ENCODE measurements around the gene BCO2. TPM values are rescaled to one million over a fixed set of nuclear protein-coding genes. Genes with fewer than 3 reads are reported as not detected.

BCO2 gene
- total RNA-seq, 1 experiment from 2014 or later: 2.9 TPM

GRCh38 chr11:112156153-112156955, 19.0 kb upstream of the BCO2 start:
- Histone ChIP-seq H3F3A (ENCODE audit: low read length, unreplicated experiment) (no peaks in the 10 kb centered on the region), H3K9me3 (ENCODE audit: low read length) (no peaks in the 10 kb centered on the region), H3K4me1 (ENCODE audit: insufficient read depth, low read length) (peaks cover 53% of the 10 kb centered on the region), H3K9me2 (replicated peaks; ENCODE audit: low read length) (no peaks in the 10 kb centered on the region), H3K79me2 (ENCODE audit: low read length) (peaks cover 58% of the 10 kb centered on the region), H3K4me2 (ENCODE audit: low read length) (peak overlapping the region; percentile 72), H4K20me1 (ENCODE audit: low read length) (no peaks in the 10 kb centered on the region), H3K27me3 (ENCODE audit: low read length) (no peaks in the 10 kb centered on the region), H2AFZ (ENCODE audit: low read length) (no peak overlapping the region), H3K27ac (ENCODE audit: low read length) (peak overlapping the region; percentile 88), H3K36me3 (ENCODE audit: low read depth, low read length) (peaks cover 38% of the 10 kb centered on the region), H3K9ac (ENCODE audit: low read length) (peak overlapping the region; percentile 47), H3K4me3 (ENCODE audit: low read length) (no peak overlapping the region)
- intact Hi-C loops (cut with micrococcal nuclease): loop anchor here (2.0 kb wide), 2 partner anchors 70 to 278 kb away; partner anchors contain the start of genes CFAP68, FDXACB1, SDHD and TIMM8B
- DNase-seq (no peak), ATAC-seq (no peak)
- TF ChIP-seq EZH2phosphoT487 (IDR thresholded peaks at IDR 0.05; ENCODE audit: borderline replicate concordance, low read length) (no peak), EZH2 (IDR thresholded peaks at IDR 0.05; ENCODE audit: low read length, unreplicated experiment) (no peak)
- ChIA-PET CTCF (interaction anchor here (0.5 to 0.7 kb wide), 2 partner anchors 46 to 74 kb away, joined by 4 read pairs; no protein-coding TSS in a partner anchor), POLR2A (ENCODE audit: unreplicated experiment) (interaction anchor here (0.6 kb wide), 1 partner anchor 33 kb away, joined by 5 read pairs; no protein-coding TSS in a partner anchor)
- BruUV-seq (replicated peaks): no TSS peak

DNA sequence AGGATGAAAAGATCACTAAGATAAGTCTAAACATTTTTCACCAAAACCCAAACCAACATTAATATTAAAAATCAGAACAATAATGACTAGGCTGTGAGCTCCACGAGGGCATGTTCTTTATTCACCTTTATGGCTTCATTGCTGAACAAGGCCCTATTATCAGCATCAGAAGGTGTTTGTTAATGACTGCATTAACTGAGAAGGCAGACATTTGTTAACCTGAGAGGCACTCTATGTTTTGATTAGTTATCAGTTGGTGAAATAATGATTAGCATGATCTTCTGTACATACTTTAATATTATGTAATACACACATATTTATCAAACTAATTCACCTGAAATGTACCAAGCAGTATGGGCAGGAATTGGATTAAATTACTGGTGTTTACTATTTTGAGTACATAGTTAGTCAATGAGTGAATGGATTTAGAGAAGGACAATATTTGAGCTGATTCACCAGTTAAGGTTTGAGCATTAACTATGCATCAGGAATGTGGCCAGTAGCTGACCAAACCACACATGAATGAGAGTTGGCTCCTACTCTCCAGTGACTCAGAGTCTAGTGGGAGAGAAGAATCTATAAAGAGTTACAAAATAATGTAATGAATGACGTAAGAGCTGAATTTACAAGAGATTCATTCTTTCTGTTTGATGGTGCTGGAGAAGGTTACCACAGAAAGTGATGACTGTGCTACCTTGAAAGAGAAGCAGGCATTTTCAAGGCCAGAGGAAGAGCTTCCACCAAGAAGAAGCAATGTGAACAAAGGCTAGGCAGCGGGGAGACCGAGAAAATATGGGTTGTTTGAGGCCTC, 18.2 kb upstream of the BCO2 start:
- CTCF ChIA-PET: interaction anchor here (0.5 to 0.9 kb wide), 4 partner anchors 18 to 74 kb away, joined by 3 to 6 read pairs (median 4); partner anchors contain the start of gene BCO2
- Histone ChIP-seq H3K9ac (ENCODE audit: low read length) (peak overlapping the region; percentile 71), H3F3A (ENCODE audit: low read length, unreplicated experiment) (peaks cover 2% of the 10 kb centered on the region), H3K4me2 (ENCODE audit: low read length) (peak overlapping the region; percentile 72), H4K20me1 (ENCODE audit: low read length) (no peaks in the 10 kb centered on the region), H2AFZ (ENCODE audit: low read length) (no peak overlapping the region), H3K36me3 (ENCODE audit: low read depth, low read length) (peaks cover 30% of the 10 kb centered on the region), H3K27me3 (ENCODE audit: low read length) (no peaks in the 10 kb centered on the region), H3K27ac (ENCODE audit: low read length) (peak overlapping the region; percentile 92), H3K9me2 (replicated peaks; ENCODE audit: low read length) (no peaks in the 10 kb centered on the region), H3K9me3 (ENCODE audit: low read length) (no peaks in the 10 kb centered on the region), H3K4me3 (ENCODE audit: low read length) (0 out of 2 replicates have a peak overlapping the region, but pooled peaks have one; percentile 15), H3K79me2 (ENCODE audit: low read length) (peaks cover 66% of the 10 kb centered on the region), H3K4me1 (ENCODE audit: insufficient read depth, low read length) (peaks cover 61% of the 10 kb centered on the region)
- no peak for TF ChIP-seq EZH2 (IDR thresholded peaks at IDR 0.05; ENCODE audit: low read length, unreplicated experiment)
- TF ChIP-seq EZH2phosphoT487 (IDR thresholded peaks at IDR 0.05; ENCODE audit: borderline replicate concordance, low read length): no peak
- TF ChIP-seq, protein P1, sequence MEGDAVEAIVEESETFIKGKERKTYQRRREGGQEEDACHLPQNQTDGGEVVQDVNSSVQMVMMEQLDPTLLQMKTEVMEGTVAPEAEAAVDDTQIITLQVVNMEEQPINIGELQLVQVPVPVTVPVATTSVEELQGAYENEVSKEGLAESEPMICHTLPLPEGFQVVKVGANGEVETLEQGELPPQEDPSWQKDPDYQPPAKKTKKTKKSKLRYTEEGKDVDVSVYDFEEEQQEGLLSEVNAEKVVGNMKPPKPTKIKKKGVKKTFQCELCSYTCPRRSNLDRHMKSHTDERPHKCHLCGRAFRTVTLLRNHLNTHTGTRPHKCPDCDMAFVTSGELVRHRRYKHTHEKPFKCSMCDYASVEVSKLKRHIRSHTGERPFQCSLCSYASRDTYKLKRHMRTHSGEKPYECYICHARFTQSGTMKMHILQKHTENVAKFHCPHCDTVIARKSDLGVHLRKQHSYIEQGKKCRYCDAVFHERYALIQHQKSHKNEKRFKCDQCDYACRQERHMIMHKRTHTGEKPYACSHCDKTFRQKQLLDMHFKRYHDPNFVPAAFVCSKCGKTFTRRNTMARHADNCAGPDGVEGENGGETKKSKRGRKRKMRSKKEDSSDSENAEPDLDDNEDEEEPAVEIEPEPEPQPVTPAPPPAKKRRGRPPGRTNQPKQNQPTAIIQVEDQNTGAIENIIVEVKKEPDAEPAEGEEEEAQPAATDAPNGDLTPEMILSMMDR (conservative IDR thresholded peaks at IDR 0.05; ENCODE audit: low read depth, low read length): no peak
- POLR2A ChIA-PET (ENCODE audit: unreplicated experiment): interaction anchor here (0.5 to 0.8 kb wide), 3 partner anchors 33 to 45 kb away, joined by 4 to 5 read pairs (median 4); no protein-coding TSS in a partner anchor
- DNase-seq (peak; percentile 100), ATAC-seq (peak; percentile 97)
- intact Hi-C loops (cut with micrococcal nuclease): loop anchor here (1.0 to 2.0 kb wide), 4 partner anchors 18 to 278 kb away; partner anchors contain the start of genes BCO2, CFAP68, FDXACB1 and SDHD
- BruUV-seq (replicated peaks): no TSS peak
